IMR-90 (cell line): ENCODE data around the gene ACKR4. TPM values are rescaled to one million over a fixed set of nuclear protein-coding genes. Genes with fewer than 3 reads are reported as not detected.

Source experiments
- ATAC-seq: fragments of 200-7000 bp; cut with Tn5 transposase; 2 replicates; pipeline ENCODE4 v1.9.1; 2020; ENCODE audit warnings: low read depth, mild to moderate bottlenecking, moderate library complexity
- BruUV-seq: library from RNA; stranded (reverse); fragments of 400-500 nt; replicated peaks from 2 replicates; lab custom pipeline; 2021; lab: Mats Ljungman, UMichigan
- CTCF ChIA-PET: fragments of 300-600 bp; formaldehyde crosslinking; extraction: SDS; loops from one replicate; lab custom pipeline; 2021; ENCODE audit warnings: antibody characterized with exemption; lab: Yijun Ruan, JAX
- POLR2A ChIA-PET: fragments of 300-600 bp; sonication (Branson Sonifier 250); formaldehyde crosslinking; loops from one replicate; lab custom pipeline; 2022; ENCODE audit warnings: antibody characterized with exemption; ENCODE audit not compliant: unreplicated experiment; lab: Charles Lee
- DNase-seq: peaks from one replicate; pipeline ENCODE4 v3.0.0; 2013
- H2AFZ ChIP-seq: replicated peaks from 2 replicates; pipeline ENCODE3; 2013; ENCODE audit warnings: low read length, mild to moderate bottlenecking; ENCODE audit not compliant: poor library complexity
- H2AK5ac ChIP-seq: 2 replicates; pipeline ENCODE4 v1.6.1; 2013; ENCODE audit warnings: low read depth, low read length, inconsistent platforms
- H2AK9ac ChIP-seq: replicated peaks from 2 replicates; pipeline ENCODE3; 2013; ENCODE audit warnings: mild to moderate bottlenecking, low read depth, low read length, moderate library complexity; ENCODE audit not compliant: poor library complexity
- H2BK120ac ChIP-seq: 2 replicates; pipeline ENCODE4 v1.6.1; 2013; ENCODE audit warnings: low read depth, low read length, inconsistent platforms
- H2BK15ac ChIP-seq: 3 replicates; pipeline ENCODE4 v1.6.1; 2013; ENCODE audit warnings: low read depth, low read length, inconsistent platforms
- H2BK20ac ChIP-seq: 2 replicates; pipeline ENCODE4 v1.6.1; 2013; ENCODE audit warnings: low read depth, mild to moderate bottlenecking, inconsistent platforms, low read length, moderate library complexity
- H2BK5ac ChIP-seq: 2 replicates; pipeline ENCODE4 v1.6.1; 2013; ENCODE audit warnings: mild to moderate bottlenecking, low read depth, low read length, inconsistent platforms; ENCODE audit not compliant: poor library complexity, severe bottlenecking
- H3K14ac ChIP-seq: replicated peaks from 2 replicates; pipeline ENCODE4 v1.6.1; 2013; ENCODE audit warnings: low read depth, low read length, inconsistent platforms
- H3K18ac ChIP-seq: 2 replicates; pipeline ENCODE4 v1.6.1; 2013; ENCODE audit warnings: low read depth, low read length, control low read depth
- H3K23ac ChIP-seq: 2 replicates; pipeline ENCODE4 v1.6.1; 2013; ENCODE audit warnings: low read depth, low read length, inconsistent platforms
- H3K27ac ChIP-seq: 2 replicates; pipeline ENCODE4 v1.5.1; 2013; ENCODE audit warnings: mild to moderate bottlenecking, control low read depth, low read length; ENCODE audit not compliant: insufficient read depth
- H3K27me3 ChIP-seq: 2 replicates; pipeline ENCODE4 v1.6.1; 2013; ENCODE audit warnings: low read length; ENCODE audit not compliant: control insufficient read depth, insufficient read depth
- H3K36me3 ChIP-seq: 2 replicates; pipeline ENCODE4 v1.6.1; 2013; ENCODE audit warnings: low read length, mixed read lengths; ENCODE audit not compliant: control insufficient read depth, insufficient read depth
- H3K4ac ChIP-seq: 2 replicates; pipeline ENCODE4 v1.6.1; 2013; ENCODE audit warnings: low read depth, low read length, inconsistent platforms
- H3K4me1 ChIP-seq: 2 replicates; pipeline ENCODE4 v1.6.1; 2013; ENCODE audit warnings: low read length, mixed read lengths; ENCODE audit not compliant: control insufficient read depth, insufficient read depth
- H3K4me2 ChIP-seq: 2 replicates; pipeline ENCODE4 v1.6.1; 2013; ENCODE audit warnings: low read depth, mild to moderate bottlenecking, control low read depth, low read length, moderate library complexity
- H3K4me3 ChIP-seq: 2 replicates; pipeline ENCODE4 v1.5.1; 2013; ENCODE audit warnings: low read depth, mild to moderate bottlenecking, control low read depth, low read length, moderate library complexity; ENCODE audit not compliant: insufficient read depth
- H3K56ac ChIP-seq: 2 replicates; pipeline ENCODE4 v1.6.1; 2013; ENCODE audit warnings: low read length, inconsistent platforms; ENCODE audit not compliant: insufficient read depth; ENCODE audit errors: extremely low read depth
- H3K79me1 ChIP-seq, 2 experiments: 2 replicates each; pipeline ENCODE4 v1.6.1; 2013; ENCODE audit warnings: low read length in 2 of 2, inconsistent platforms in 1 of 2, low read depth in 1 of 2
- H3K9ac ChIP-seq: 2 replicates; pipeline ENCODE4 v1.6.1; 2013; ENCODE audit warnings: low read depth, low read length, control low read depth
- H3K9me1 ChIP-seq: 2 replicates; pipeline ENCODE4 v1.6.1; 2013; ENCODE audit warnings: low read length, inconsistent platforms; ENCODE audit not compliant: insufficient read depth
- H3K9me3 ChIP-seq: 2 replicates; pipeline ENCODE4 v1.6.1; 2013; ENCODE audit warnings: low read length; ENCODE audit not compliant: control insufficient read depth, insufficient read depth
- H4K20me1 ChIP-seq: 2 replicates; pipeline ENCODE4 v1.6.1; 2013; ENCODE audit warnings: low read length, inconsistent platforms; ENCODE audit not compliant: insufficient read depth
- H4K5ac ChIP-seq: 2 replicates; pipeline ENCODE4 v1.6.1; 2013; ENCODE audit warnings: mild to moderate bottlenecking, low read depth, low read length, control low read depth
- H4K8ac ChIP-seq, 2 experiments: 2 replicates each; pipeline ENCODE4 v1.6.1; 2013; ENCODE audit warnings: low read depth in 2 of 2, low read length in 2 of 2, control low read depth in 1 of 2, inconsistent platforms in 1 of 2
- H4K91ac ChIP-seq: 2 replicates; pipeline ENCODE4 v1.6.1; 2013; ENCODE audit warnings: low read depth, low read length, inconsistent platforms; ENCODE audit not compliant: insufficient read depth
- CEBPB ChIP-seq: IDR thresholded peaks from 2 replicates; pipeline ENCODE4 v1.6.1; 2012; ENCODE audit warnings: low read depth, low read length, improper control_type of control experiment
- MAZ ChIP-seq: IDR thresholded peaks from 2 replicates; pipeline ENCODE4 v1.6.1; 2012; ENCODE audit warnings: low read depth, mild to moderate bottlenecking, low read length, improper control_type of control experiment, moderate library complexity, borderline replicate concordance
- MXI1 ChIP-seq: IDR thresholded peaks from 2 replicates; pipeline ENCODE4 v1.6.1; 2012; ENCODE audit warnings: low read depth, mild to moderate bottlenecking, low read length, moderate library complexity, borderline replicate concordance
- WGBS, 2 experiments: methylation state at CpG; one replicate each; pipeline versions ENCODE4 v1.1.5 to v1.1.7; 2013; ENCODE audit warnings: missing lambda C conversion rate in 2 of 2; ENCODE audit not compliant: insufficient read length in 1 of 2; ENCODE audit errors: extremely low coverage in 2 of 2; 5-methylcytosine and 5-hydroxymethylcytosine counted together
- dilution Hi-C: fragments of 300-500 bp; cut with HindIII; formaldehyde crosslinking; loops from one replicate; pipeline ENCODE4 v1.14.3; 2018; ENCODE audit warnings: low sequenced_read_pairs; ENCODE audit not compliant: unreplicated experiment
- in situ Hi-C: fragments of 300-500 bp; cut with MboI; formaldehyde crosslinking; loops from 3 replicates; pipeline ENCODE4 v1.14.3; 2019; ENCODE audit warnings: low sequenced_read_pairs, inconsistent platforms, mixed read lengths
- intact Hi-C: fragments of 100-400 bp; cut with micrococcal nuclease; formaldehyde crosslinking; loops from 2 replicates; pipeline ENCODE4 v1.10.0; 2022
- polyA plus RNA-seq, 3 experiments: library from polyadenylated mRNA; depleted of rRNA; stranded (reverse); fragments of >200 nt; gene quantifications; 2 replicates each; pipeline ENCODE4 v1.2.3, GENCODE V29; 2012; ENCODE audit warnings: low replicate concordance in 1 of 3
- total RNA-seq: library from RNA; depleted of rRNA; stranded (reverse); fragments of >200 nt; gene quantifications from 2 replicates; pipeline ENCODE4 v1.2.3, GENCODE V29; 2012

The ACKR4 gene
- total and polyA plus RNA-seq, 2 of the 4 experiments (the other 2 are of a cell fraction), result 0.18 TPM; not detected in 1

DNA sequence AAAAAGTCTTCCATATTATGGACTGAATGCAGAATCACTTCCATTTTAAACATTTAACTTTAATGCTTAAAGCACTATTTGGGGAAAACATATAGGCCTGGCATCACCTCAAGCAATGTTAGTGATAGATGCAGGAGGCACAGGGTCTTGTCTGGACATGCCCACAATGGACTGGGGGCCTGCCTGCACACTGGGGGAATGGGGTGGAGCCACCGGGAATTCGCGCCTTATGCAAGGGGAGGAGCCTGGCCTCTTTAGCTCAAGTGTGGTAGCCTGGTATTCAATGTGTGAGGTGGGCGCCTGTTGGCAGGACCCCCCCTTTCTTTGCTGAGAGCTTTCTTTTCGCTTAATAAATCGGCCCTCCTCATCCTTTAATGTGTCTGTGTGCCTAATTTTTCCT is 29.9 kb downstream of the ACKR4 start (continued):
- TF ChIP-seq MAZ, result no peak

DNA sequence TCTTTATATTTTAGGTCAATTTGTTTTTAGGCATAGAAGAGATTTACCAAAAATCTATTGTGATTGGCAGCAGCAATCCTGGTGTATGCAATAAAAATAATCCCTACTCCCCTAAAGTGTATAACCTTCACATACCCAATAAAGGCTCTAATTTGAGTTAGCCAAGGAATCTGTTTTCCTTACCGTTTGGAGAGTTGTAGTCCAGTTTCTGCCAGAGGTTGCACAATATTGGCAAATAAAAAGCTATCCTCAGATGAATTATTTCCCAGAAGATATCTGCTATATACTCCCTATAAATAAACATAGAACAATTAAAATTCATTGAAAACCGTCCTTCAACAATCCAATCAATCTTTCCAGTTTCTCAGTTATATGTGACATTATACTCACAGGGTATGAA is 31.1 kb downstream of the ACKR4 start:
- TF ChIP-seq CEBPB (peak; percentile 50), MXI1 (no peak)
- Histone ChIP-seq H2BK5ac (peak overlapping the region; percentile 45), H3K4me3 (no peak overlapping the region), H2BK20ac (no peak overlapping the region), H3K9me1 (peaks cover 3% of the 10 kb centered on the region; the same call in 1 of the 2 replicates), H3K36me3 (peaks cover 8% of the 10 kb centered on the region), H3K23ac (no peak overlapping the region), H3K56ac (no peak overlapping the region), H3K4me1 (peaks cover 3% of the 10 kb centered on the region; the same call in 1 of the 2 replicates), H3K9ac (no peak overlapping the region), H3K18ac (no peak overlapping the region), H4K91ac (no peak overlapping the region), H3K4me2 (no peak overlapping the region), H3K27me3 (no peaks in the 10 kb centered on the region), H3K9me3 (no peaks in the 10 kb centered on the region), H2BK120ac (no peak overlapping the region; the same call in 1 of the 2 replicates), H2AFZ (no peak overlapping the region), H2AK9ac (no peak overlapping the region), H3K79me1 (0 out of 4 replicates have a peak, but pooled peaks cover 0 to 10% of the 10 kb centered on the region in 2 experiments), H4K8ac (no peak overlapping the region), H3K27ac (no peak overlapping the region), H3K4ac (no peak overlapping the region), H2AK5ac (no peak overlapping the region), H2BK15ac (peak overlapping the region; percentile 85; the same call in 2 of the 3 replicates), H3K14ac (no peak overlapping the region), H4K5ac (no peak overlapping the region), H4K20me1 (no peaks in the 10 kb centered on the region)
- in situ Hi-C loops (loop anchor here (25.0 kb wide), 1 partner anchor 366 kb away; no protein-coding TSS in a partner anchor), intact Hi-C loops (no loop called here), dilution Hi-C loops (loop anchor here (25.0 kb wide), 1 partner anchor 91 kb away; no protein-coding TSS in a partner anchor)
- no TSS peak for BruUV-seq
- POLR2A ChIA-PET, result no interaction called here
- DNase-seq (no peak), ATAC-seq (no peak)
- CTCF ChIA-PET, result no interaction called here
- 80% methylated on average over 1 of the region's 2 CpGs; no CpG with 5 or more reads in 1 of the 2 experiments for WGBS, 2 experiments
